Measurements from ENCODE around the gene TREML1. TPM values are rescaled to one million over a fixed set of nuclear protein-coding genes. Genes with fewer than 3 reads are reported as not detected.

TREML1 gene
- total and polyA plus RNA-seq, 9 of the 15 experiments (the other 6 are each of a cell fraction or from before 2014, with no cell fraction given): not detected

DNA sequence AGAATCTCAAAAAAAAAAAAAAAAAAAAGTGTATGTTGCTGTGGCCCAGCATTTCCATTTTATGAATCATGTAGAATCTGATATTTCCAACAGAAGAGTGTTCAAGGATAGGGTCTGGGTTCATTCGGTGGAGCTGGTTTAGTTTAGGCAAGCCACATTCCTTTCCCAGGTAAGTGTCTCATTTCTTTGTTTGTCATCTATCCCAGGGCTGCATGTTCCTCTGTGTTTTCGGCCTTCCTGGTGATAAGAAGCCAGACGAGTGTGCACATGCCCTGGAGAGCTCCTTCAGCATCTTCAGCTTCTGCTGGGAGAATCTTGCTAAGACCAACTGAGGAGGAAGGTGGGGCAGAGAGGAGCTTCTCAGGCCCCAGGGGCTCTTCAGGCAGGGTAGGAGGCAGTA lies 43.1 kb downstream of the TREML1 start:
- H3K4me1 ChIP-seq (replicated peaks in 1 of 2; ENCODE audit: control insufficient read depth in 2 of 2, insufficient read depth in 2 of 2, low read length in 2 of 2): no peaks in the 10 kb centered on the region
- intact Hi-C loops (cut with micrococcal nuclease): no loop called here
- no peaks in the 10 kb centered on the region for H3K36me3 ChIP-seq (ENCODE audit: control insufficient read depth, insufficient read depth, low read length)
- H3K27me3 ChIP-seq (ENCODE audit: control insufficient read depth in 2 of 2, insufficient read depth in 2 of 2, low read length in 2 of 2): peaks cover 13 to 20% of the 10 kb centered on the region in 2 experiments; a peak in 4 of 5 replicates
- WGBS (ENCODE audit: insufficient coverage, low coverage, missing lambda C conversion rate): 0% methylated on average over 3 of the region's 3 CpGs
- no TSS peak for BruUV-seq (replicated peaks)
- no peaks in the 10 kb centered on the region for H4K20me1 ChIP-seq (replicated peaks; ENCODE audit: control insufficient read depth, insufficient read depth, low read length)
- H3K9me1 ChIP-seq (ENCODE audit: control insufficient read depth, insufficient read depth, low read length): no peaks in the 10 kb centered on the region
- no peak overlapping the region for H3K4me2 ChIP-seq (ENCODE audit: insufficient read depth, low read length)
- no peak overlapping the region for H3K27ac ChIP-seq (ENCODE audit: extremely low read depth, low read depth, low read length)
- H3K9me3 ChIP-seq (replicated peaks; ENCODE audit: control insufficient read depth, insufficient read depth, low read depth, low read length): no peaks in the 10 kb centered on the region
- no peaks in the 10 kb centered on the region for H3K79me2 ChIP-seq (ENCODE audit: control insufficient read depth, insufficient read depth, low read length)
- no peak overlapping the region for H2AFZ ChIP-seq (ENCODE audit: low read depth, low read length)
- POLR2A ChIA-PET: interaction anchor here (0.6 to 1.7 kb wide), 3 partner anchors 9 to 75 kb away, joined by 3 read pairs; no protein-coding TSS in a partner anchor
- no peak for TF ChIP-seq MTA2 (IDR thresholded peaks at IDR 0.05; ENCODE audit: low read depth)
- no peak for TF ChIP-seq YBX1 (IDR thresholded peaks at IDR 0.05)
- TF ChIP-seq, protein P1, sequence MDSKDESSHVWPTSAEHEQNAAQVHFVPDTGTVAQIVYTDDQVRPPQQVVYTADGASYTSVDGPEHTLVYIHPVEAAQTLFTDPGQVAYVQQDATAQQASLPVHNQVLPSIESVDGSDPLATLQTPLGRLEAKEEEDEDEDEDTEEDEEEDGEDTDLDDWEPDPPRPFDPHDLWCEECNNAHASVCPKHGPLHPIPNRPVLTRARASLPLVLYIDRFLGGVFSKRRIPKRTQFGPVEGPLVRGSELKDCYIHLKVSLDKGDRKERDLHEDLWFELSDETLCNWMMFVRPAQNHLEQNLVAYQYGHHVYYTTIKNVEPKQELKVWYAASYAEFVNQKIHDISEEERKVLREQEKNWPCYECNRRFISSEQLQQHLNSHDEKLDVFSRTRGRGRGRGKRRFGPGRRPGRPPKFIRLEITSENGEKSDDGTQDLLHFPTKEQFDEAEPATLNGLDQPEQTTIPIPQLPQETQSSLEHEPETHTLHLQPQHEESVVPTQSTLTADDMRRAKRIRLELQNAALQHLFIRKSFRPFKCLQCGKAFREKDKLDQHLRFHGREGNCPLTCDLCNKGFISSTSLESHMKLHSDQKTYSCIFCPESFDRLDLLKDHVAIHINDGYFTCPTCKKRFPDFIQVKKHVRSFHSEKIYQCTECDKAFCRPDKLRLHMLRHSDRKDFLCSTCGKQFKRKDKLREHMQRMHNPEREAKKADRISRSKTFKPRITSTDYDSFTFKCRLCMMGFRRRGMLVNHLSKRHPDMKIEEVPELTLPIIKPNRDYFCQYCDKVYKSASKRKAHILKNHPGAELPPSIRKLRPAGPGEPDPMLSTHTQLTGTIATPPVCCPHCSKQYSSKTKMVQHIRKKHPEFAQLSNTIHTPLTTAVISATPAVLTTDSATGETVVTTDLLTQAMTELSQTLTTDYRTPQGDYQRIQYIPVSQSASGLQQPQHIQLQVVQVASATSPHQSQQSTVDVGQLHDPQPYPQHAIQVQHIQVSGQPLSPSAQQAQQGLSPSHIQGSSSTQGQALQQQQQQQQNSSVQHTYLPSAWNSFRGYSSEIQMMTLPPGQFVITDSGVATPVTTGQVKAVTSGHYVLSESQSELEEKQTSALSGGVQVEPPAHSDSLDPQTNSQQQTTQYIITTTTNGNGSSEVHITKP (IDR thresholded peaks at IDR 0.05; ENCODE audit: partially characterized antibody): no peak
- TF ChIP-seq, protein P2, sequence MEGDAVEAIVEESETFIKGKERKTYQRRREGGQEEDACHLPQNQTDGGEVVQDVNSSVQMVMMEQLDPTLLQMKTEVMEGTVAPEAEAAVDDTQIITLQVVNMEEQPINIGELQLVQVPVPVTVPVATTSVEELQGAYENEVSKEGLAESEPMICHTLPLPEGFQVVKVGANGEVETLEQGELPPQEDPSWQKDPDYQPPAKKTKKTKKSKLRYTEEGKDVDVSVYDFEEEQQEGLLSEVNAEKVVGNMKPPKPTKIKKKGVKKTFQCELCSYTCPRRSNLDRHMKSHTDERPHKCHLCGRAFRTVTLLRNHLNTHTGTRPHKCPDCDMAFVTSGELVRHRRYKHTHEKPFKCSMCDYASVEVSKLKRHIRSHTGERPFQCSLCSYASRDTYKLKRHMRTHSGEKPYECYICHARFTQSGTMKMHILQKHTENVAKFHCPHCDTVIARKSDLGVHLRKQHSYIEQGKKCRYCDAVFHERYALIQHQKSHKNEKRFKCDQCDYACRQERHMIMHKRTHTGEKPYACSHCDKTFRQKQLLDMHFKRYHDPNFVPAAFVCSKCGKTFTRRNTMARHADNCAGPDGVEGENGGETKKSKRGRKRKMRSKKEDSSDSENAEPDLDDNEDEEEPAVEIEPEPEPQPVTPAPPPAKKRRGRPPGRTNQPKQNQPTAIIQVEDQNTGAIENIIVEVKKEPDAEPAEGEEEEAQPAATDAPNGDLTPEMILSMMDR (IDR thresholded peaks at IDR 0.05 in 2 of 3, conservative IDR thresholded peaks at IDR 0.05 in 1 of 3; ENCODE audit: insufficient read depth in 2 of 3, low read depth in 1 of 3, low read length in 3 of 3): no peak
- TF ChIP-seq STAG1 (CRISPR knock-in tag; IDR thresholded peaks at IDR 0.05; ENCODE audit: borderline replicate concordance): no peak
- TF ChIP-seq ZNF12 (CRISPR knock-in tag; IDR thresholded peaks at IDR 0.05): no peak
- ATAC-seq (no peak), FAIRE-seq (peak; percentile 60), DNase-seq (ENCODE audit: extremely low read depth in 1 of 4, low spot score in 3 of 4) (no peak)
- CTCF ChIA-PET (ENCODE audit: low intra/inter-chr PET ratio): no interaction called here
- in situ Hi-C loops (cut with MboI): no loop called here
- no peak overlapping the region for H3K9ac ChIP-seq (ENCODE audit: insufficient read depth in 1 of 2, low read depth in 2 of 2, low read length in 2 of 2)
- H3K4me3 ChIP-seq: no peak overlapping the region

Data from K562 (cell line).